Spleen (tissue), 7 donors: ENCODE data around the gene TACR2.

Source experiments
- CTCF ChIP-seq, 11 experiments: fragments of 200-600 bp in 7 of 11; fragments of 450-650 bp in 4 of 11; sonication (generic) in 4 of 11; IDR thresholded peaks in 8 of 11; conservative IDR thresholded peaks in 3 of 11; 1 replicate in 7 of 11; 2 replicates in 4 of 11; pipeline versions ENCODE4 v1.4.0 to v1.8.0; 2016 to 2021; ENCODE audit warnings: antibody characterized with exemption in 11 of 11, inconsistent platforms in 4 of 11, mild to moderate bottlenecking in 1 of 11
- POLR2A ChIP-seq, 3 donors: fragments of 450-650 bp; IDR thresholded peaks; one replicate each; pipeline ENCODE4 v1.5.1; 2017; ENCODE audit warnings: antibody characterized with exemption in 3 of 3, mild to moderate bottlenecking in 1 of 3
- POLR2AphosphoS5 ChIP-seq, 3 donors: sonication (generic); formaldehyde crosslinking; IDR thresholded peaks; one replicate each; pipeline ENCODE4 v1.5.1; 2017; ENCODE audit warnings: antibody characterized with exemption in 3 of 3
- donor health status: DM: no; HTN: no; CAD: no; lungs with moderate emphysema.
- donor health status: DM: no; HTN: no; CAD: no.
- donor health status: DM: no; HTN: no; CAD: no.

DNA sequence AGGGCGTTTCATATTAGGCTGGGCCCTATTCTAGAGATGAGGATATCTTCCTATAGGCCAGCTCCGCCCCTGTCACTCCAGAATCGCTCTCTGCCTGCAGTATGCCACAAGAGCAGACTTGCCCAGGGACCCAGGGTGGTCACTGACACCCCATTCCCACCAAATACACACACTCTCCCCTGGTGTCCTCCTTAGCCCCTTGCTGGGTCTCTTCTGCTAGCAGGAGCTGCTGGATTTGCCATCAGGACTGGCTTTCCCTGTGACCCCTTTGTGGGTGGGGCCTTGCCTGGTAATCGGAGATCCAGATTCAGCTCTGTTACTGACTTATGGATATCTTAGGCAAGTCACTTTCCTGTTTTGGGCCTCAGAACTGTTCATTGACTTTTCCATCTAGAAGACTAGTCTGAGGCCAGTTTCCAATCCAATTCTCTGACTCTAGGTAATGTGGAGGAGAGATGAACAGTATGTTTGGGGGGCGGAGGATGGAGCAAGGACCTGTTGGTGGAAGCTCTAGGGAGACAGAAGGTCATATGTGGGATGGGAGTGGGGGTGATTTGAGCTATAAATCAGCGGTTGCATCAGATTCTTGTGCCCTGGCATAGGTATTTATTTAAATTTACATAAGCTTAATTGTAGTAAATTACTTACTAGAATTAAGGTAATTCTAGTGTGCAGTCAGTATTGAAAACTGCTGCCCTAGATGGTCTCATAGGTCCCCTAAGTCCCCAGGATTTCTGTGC is 36.1 kb upstream of the TACR2 start:
- TF ChIP-seq POLR2A (IDR thresholded peaks at IDR 0.05) (no peak), CTCF (IDR thresholded peaks at IDR 0.05 in 8 of 11, conservative IDR thresholded peaks at IDR 0.05 in 3 of 11) (no peak), POLR2AphosphoS5 (IDR thresholded peaks at IDR 0.05) (no peak)
